IPS-NIHi7 (cell line): Measurements from ENCODE around the gene MAPRE2.
"Not testable (repeated sequence)": the region's sequence is repeated elsewhere in the genome, so short reads cannot be mapped to it uniquely, and the experiment has no call there.

Source experiments
- DNase-seq: peaks from one replicate; pipeline ENCODE4 v3.0.0; 2012; ENCODE audit warnings: mixed read lengths; ENCODE audit errors: extremely low spot score

Gene MAPRE2

DNA sequence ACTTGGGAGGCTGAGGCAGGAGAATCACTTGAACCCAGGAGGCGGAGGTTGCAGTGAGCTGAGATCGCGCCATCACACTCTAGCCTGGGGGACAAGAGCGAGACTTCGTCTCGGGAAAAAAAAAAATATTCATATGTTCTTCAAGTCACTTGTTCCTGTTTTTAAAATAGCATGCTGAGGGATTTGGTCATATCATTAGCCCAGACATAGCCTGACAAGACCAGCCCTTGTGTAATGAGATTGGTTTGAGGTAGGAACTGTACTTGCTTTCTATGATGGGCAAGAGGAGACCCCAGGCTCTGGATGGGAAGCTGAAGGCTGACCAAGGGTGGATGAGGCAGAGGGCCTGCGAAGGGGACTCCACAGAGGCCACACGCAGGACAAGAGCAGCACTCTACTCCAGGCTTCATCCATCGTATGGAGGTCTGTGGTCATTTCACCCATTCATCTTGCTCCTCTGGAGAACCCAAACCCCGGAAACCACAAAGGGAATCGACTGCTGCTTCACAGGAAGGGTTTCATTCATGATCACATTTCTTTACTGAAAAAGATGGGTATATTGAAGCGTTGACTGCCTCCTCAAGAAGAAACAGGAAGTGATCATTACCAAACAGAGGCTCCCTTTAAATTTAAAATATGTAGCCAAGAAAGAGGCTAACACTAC lies 112.5 kb downstream of the MAPRE2 start:
- no peak for DNase-seq

DNA sequence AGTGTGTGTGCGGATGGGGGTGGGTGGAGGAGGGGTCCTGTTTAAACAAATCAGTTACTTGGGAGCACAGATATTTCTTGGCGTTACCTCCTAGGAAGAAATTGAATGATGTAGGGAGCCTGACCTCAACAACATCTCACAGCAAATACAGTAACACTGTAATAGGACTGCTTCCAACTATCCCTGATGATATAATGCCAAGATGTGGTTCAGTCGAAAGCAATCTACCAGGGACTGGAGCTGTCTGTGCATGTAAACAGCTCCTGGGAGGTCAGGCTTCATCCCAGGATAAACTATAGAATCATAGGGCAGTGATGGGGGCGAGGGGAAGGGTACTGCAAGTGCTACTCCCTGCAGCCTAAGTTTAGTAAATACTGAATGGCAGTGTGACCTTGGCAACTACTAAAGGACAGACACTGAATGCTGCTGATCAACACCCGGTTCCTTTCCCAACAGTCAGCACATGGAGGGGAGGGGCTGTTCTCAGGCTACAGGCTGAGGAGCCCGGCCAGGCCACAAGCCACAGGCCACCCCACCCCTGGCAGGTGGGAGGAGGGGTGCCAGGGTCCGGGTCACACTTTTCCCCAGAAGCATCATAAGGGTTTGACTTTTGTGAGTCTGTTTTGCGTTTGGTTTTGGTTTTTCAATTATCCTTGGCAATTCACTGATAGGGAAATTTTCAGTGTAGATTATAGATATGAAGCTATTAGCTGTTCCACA lies 114.3 kb downstream of the MAPRE2 start:
- no peak for DNase-seq

DNA sequence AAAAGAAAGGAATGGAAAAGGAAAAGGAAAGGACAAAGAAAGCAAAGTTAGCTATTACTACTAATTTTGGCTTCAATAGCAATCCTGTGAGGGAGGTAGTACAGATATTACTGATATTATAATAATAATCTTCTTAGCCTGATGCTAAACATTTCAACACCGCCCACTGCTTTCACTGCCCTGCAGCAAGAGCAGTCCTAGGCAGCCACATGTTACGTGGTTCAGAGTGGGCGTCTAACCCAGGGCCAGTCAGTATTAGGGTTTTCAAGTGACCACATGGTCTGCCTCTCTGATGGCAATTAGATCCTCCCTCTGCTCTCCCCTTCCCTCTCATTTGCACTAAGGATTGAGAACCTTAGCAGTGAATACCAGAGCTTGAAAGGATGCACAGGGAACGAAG lies 116.0 kb downstream of the MAPRE2 start:
- DNase-seq = no peak

DNA sequence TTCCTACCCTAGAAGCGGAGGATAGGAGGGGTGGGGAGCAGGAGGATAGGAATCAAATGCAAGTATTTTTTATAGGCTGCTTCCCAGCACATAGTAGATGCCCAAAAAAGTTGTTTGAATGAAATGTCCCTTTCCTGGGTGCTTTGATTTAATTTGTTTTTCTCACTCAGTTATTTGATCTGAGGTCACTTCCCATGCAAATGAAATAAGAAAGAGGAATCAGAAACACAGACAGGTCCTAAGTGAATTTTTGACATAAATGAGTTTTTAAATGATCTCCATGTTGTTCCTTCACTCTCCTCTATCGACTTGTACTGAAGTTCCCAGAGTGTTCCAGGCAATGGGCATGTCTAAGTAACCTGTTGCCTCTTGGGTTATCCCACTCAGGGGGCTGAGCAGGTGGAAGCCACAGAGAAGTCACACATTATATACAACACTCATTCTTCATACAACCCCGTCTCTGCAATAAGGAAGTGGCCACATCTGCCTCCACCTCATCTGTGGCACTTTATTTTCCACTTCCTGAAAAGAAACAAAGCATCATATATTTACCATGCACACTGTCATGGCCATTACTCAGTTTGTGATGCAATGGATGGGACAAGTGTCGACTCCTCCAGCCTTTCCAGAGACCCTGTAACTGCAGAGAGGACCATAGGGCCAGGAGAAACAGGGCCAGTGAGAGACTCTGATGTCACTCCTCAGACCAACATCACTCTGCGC lies 117.7 kb downstream of the MAPRE2 start:
- DNase-seq = no peak

DNA sequence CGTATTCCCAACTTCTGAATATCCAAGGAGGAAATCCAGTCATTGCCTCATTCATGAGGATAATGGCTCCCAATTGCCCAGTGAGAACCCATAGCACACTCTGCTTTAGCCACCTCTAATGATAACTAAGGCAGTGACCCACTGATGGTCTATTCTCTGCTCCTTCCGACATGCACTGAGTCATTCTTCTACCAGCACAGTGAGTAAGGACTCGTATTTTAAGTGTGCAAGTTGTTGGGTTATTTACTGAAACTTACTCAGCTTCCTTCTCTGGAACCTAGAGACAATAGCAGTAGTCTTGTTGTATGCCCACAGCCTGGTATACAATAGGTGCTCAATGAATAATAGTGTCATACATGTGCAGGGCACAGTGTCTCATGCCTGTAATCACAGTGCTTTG lies 118.6 kb downstream of the MAPRE2 start:
- no peak for DNase-seq

DNA sequence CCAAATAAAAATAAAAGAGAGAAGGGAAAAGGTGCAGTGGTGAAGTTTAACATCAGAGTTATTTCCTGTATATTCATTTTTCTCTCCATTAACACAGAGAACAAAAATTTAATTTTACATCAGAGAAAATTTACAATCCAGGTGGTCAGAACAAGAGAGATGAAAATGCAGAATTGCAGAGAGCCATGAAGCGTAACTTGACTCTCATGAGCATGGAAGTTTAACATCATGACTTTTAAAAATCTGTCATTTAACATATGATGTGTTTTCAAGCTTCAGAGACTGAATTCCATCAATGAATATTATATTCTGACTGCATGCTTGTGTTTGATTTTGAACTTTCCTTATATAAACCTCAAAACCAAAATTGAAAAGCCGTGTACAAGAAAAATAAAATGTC lies 120.3 kb downstream of the MAPRE2 start:
- DNase-seq = no peak

DNA sequence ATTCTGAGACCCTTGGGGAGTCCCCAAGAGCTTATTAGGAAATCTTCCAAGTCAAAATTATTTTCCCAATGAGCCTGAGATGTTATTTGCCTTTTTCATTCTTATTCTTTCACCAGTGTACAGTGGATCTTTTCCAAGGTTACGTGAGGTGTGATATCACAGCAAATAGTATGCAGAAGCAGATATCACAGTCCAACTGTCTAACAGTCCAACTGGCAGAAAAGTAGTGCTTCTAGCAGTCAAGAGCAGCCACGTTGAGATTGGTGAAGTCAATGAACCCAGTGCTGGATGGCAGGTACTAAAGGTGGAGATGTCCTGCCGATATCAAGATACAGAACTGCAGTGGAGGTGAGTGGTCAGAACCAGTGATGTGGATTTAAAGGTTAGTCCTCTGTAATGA lies 120.7 kb downstream of the MAPRE2 start:
- DNase-seq = no peak

DNA sequence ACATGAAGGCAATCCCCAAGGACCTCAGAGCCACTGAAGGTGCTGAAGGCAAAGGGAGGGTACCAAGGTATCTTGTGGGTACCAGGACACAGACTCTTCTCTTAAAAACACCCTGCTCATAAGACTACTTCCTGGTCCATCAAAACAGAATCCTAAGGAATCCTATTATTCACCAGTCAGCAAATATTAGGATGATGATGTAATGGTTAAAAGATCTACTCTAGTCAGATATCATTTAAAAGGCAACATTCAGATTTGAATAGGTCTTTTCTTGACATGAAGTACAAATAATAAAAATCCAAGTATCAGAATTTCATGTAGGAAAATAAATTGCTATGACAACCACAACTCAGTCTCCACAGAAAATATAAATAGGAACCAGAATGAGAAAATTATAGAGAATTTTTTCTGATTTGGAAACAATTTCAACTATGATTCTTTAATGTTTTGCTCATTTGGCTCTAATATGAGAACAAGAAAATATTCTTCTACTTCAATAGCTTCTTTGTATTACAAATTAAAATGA lies 121.9 kb downstream of the MAPRE2 start:
- DNase-seq = no peak

DNA sequence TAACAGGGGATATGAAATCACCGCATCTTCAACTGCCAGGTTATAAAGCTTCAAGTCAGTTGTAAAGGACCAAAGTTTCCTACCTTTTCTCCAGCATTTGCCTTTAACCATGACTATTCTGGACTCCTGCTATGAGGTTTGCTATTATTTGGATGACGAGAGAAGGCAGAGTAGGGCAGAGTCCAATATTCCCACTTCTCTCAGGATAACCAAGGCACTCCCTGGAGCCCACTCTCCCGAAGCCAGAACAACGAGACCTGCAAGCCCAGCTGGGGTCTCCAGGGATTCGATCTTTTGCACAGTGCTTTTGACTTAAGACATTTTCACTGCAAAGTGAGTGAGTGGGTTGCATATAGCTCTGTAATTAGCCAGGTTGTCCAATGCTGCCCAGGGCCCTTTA lies 122.5 kb downstream of the MAPRE2 start:
- no peak for DNase-seq

DNA sequence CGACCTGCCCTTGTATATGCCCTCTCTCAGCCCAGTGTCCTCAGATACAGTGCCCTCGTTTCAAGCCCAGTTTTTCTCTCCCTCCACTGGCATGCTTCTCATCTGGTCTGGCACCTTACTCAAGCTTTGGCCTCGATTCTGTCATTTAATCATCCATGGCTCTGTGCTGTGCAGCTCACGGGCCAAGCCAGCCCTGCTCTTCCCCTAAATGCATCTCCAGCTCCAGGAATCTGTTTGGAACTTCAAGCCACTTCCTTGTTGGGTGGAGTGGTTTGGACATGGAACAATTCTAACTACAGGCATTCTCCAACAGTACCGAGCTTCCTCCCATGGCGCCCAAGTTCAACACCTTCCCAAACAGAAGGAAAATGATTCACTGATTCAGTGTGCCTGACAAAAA lies 122.9 kb downstream of the MAPRE2 start:
- DNase-seq = no peak

DNA sequence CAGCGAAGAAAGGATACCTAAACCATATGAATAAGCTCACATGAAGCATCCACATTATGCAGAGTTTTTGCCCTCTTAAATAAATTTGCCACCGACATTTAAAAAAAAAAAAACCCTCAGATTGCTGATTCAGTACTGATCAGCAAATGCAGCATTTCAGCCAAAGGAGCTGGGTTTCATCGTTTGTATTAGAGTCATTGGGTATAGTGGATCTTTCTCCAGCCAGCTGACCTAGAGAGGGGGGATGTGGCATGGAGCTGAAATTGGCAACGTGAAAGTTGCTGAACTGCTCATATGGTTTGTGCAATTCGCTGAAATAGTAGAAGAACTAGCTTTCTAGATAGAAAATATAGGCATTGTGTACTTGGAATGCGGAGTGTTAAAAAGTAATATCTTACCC lies 126.1 kb downstream of the MAPRE2 start:
- DNase-seq = no peak

DNA sequence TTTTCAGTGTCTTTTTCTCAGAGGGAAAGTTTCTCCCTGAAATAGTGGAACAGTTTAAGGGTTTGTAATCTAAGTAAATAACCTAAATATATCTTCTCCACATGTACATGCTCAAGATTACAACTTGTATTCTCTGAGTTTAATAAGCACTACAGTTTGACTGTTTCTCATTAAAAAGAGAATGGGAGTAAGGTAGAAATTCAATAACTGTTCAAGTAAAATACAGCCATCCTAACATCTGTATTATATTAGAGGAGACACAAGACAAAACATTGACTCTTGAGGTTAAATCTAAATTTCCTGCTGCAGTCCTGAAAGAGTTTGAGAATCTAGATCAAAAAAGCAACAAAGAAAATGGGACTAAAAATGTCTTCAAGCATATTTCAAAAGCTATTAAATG lies 126.6 kb downstream of the MAPRE2 start:
- no peak for DNase-seq

DNA sequence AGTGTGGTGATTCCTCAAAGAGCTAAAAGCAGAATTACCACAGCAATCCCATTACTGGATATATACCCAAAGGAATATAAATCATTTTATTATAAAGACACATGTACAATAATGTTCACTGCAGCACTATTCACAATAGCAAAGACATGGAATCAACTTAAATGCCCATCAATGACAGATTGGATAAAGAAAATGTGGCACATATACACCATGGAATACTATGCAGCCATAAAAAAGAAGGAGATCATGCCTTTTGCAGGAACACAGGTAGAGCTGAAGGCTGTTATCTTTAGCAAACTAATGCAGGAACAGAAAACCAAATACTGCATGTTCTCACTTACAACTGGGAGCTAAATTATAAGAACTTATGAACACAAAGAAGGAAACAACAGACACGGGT lies 129.1 kb downstream of the MAPRE2 start:
- not testable (repeated sequence) for DNase-seq

DNA sequence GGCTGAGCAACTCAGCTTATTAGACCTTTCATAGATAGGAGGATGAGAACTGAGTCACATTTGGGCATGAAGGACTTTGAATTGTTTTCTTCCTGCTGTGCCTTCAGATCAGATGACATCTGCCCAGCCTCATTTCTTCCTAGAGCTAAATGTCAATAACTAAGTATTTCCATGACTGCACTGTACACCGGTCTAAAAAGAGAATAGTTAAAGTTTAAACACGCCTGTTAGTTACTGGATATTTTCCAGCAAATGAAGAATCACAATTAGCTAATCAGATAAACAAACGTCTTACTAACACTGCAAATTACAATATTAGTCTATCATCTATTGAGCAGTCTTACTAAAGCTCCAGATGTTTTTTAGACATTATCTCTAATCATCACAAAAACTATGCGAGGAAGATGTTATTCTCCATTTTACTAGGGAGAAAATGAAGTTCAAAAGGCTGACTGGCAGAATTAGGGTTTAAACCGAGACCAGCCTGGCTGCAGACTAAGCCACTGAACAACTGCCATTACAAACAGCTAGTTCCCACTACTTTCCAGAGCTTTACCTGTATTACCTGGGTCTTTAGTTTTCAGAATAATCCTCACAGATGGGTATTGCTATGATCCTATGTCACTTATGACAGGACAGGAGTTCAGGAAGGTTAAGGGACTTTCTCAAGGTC lies 130.2 kb downstream of the MAPRE2 start:
- no peak for DNase-seq

DNA sequence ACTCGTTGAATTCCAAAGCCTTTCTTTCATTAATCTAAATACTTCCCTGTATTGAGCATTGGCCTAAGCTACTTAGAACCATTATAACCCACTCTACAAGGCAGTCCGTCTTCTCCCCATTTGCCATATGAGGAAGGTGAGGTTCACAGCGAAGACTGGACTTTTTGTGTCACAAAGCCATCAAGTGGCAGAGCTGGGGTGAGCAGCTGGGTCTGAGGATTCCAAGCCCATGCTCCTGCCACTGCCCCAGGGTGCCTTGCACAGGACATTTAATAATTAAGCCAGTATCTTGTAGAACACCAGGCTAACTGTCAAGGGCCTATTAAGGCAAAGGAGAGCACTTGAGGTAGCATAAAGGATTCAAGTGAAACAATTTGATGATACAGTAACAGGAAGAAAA lies 130.8 kb downstream of the MAPRE2 start:
- DNase-seq = no peak

DNA sequence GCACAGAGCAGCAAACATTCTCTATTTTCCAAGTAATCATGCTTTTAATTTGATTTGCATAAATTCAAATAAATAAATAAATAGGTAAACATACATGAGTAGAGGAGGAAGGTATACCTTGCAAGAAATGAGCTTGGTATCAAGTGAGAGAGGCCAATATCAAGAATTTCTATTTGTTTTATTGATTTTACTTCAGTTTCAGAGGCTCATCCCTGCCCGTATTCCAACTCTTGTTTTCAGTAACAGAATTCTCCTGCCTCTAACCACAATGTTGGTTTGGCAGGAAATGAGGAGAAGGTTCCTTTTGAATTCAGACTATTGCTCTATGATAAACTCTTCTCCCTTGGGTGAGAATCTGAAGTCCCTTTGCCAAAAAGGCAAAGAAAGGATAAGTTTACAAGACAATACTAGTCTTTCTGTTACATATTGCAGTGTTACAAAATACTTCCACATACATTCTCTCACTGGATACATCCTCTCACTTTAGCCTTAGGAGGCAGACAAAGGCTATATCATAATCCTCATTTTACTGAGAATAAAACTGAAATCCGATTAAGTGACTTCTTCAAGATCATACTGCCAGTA lies 131.3 kb downstream of the MAPRE2 start:
- no peak for DNase-seq

DNA sequence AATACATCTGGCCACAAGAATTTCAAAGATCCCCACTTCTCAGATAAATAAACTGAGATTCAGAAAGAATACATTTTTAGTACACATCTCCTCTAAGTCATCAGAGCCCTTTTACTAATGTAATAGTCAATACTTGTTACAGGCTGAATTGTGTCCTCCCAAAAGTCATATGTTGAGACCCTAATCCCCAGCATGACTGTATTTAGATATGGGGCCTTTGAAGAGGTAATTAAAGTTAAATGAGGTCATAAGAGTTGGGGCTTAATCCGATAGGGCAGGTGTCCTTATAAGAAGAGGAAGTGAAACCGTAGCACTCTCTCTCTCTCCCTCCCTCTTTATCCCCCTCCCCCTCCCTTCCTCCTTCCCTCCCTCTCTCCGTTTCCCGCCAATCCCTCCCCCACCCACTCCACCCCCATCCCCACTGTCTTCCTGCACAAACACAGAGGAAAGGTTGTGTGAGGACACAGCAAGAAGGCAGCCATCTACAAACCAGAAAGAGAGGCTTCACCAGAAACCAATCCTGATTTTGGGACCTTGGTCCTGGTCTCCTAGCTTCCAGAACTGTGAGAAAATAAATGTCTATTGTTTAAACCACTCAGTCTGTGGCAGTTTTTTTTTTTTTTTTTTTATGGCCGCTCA lies 133.0 kb downstream of the MAPRE2 start:
- no peak for DNase-seq

DNA sequence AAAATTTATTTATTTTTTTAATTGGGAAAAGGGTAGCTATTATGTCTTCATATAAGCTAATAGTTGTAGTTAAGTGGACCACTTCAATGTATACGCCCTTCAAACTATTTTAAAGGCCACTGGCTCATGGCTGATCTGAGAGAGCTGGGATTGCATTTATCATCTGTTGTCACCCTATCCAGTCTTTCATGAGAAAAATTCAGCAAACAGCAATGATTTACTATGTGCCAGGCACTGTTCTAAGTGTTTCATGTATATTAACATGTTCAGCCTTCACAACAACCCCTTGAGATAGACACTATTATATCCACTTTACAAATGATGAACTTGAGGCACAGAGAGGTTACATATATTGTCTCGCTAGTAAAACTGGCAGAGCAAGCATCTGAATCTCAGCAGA lies 133.5 kb downstream of the MAPRE2 start:
- DNase-seq = no peak

DNA sequence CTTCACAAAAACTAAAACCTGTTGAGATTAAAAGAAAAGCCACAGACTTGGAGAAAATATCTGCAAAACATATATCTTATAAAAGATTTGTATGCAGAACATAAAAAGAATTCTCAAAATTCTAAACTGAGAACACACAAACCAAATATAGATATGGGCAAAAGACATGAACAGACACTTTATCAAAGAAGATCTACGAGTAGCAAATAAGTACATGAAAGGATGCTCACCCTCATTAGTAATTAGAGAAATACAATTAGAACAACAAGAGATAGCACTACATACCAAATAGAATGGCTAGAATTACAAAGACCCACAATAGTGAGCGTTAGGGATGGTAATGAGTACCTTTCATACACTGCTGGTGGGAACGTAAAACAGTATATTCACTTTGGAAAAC lies 135.7 kb downstream of the MAPRE2 start:
- no peak for DNase-seq

DNA sequence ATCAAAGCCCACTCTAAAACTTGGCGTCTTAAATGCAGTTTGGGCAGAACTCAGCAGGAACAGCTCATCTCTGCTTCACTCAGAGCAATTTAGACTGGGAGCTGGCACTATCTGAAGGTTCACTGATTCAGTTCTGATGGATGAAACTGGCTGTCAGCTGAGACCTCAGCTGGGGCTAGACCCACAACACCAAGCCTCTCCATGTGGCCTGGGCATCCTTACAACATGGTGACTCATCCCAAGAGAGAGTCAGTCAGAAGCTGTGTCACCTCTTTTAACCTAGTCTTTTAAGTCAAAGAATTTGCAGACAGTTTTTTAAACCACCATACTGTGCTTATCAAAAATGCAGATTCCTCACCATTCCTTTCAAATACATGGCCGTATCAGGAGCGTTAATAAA lies 137.0 kb downstream of the MAPRE2 start:
- no peak for DNase-seq

DNA sequence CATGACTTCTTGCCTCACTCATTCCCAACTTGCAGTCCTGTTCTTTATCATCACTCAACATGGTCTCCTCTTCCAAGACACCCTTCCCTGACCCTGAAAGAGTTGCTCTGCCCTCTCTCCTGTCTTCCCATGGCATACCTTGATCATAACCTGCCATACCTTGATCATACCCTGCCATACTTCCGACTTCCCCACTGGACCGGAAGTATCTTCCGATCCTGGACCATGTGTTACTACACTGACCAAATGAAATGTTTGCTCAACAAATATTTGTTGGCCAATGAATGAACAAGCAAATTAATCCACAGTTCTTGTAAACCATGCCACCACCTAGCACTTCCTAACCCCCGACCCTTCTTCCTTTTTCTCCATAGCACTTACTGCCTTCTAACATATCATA lies 138.7 kb downstream of the MAPRE2 start:
- no peak for DNase-seq
